Activated CD4-positive, alpha-beta T cell treated with anti-CD3 and anti-CD28 coated beads, Interleukin-2, amount 50 U/mL, for 1 hour (primary cell): Measurements from ENCODE around the gene WNT1.
A peak's percentile ranks its signal among the peaks of the same experiment; 100 is the strongest.

Experiments
- DNase-seq: peaks from one replicate; pipeline ENCODE4 v3.0.0-alpha.2; 2020

Gene WNT1

DNA sequence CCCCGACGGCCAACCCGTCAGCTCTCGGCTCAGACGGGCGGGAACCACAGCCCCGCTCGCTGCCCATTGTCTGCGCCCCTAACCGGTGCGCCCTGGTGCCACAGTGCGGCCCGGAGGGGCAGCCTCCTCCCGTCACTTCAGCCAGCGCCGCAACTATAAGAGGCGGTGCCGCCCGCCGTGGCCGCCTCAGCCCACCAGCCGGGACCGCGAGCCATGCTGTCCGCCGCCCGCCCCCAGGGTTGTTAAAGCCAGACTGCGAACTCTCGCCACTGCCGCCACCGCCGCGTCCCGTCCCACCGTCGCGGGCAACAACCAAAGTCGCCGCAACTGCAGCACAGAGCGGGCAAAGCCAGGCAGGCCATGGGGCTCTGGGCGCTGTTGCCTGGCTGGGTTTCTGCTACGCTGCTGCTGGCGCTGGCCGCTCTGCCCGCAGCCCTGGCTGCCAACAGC, at the start of gene WNT1:
Gene WNT1, plus strand, starts transcription at position 32 of the 450 bp plus-strand sequence. Its CDS starts 329 bp downstream, at position 361.
- no peak for DNase-seq

- DNase-seq, result no peak
Measured at GRCh38 chr12:48929551-48929950, 48.6 kb upstream of the WNT1 start.

GRCh38 chr12:48930475-48930874, 47.6 kb upstream of the WNT1 start:
- DNase-seq, result no peak

GRCh38 chr12:48932878-48933277, 45.2 kb upstream of the WNT1 start:
- DNase-seq, result no peak

DNA sequence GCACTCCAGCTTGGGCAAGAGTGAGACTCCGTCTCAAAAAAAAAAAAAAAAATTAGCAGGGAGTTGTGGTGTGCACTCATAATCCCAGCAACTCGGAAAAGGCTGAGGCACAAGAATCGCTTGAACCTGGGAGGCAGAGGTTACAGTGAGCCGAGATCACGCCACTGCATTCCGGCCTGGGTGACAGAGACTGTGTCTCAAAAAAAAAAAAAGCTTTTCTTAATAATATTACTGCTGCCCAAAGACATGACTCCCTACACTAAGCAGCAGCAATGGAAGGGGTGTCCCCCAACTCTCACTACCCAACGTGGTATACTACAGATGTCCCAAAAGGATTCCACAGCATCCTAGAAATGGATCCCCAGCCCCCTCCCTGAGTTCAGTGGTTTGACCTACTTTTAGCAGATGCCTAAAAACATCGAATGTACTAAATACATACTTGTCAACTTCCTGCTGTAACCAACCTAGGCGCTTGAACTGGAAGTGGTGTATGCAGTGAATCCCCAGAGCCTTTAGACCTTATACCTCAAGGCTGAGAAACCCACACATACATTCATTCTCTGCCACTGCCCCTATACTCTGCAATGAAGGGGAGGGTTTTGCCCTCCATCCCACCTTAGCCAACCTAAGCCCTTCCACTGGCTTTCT, 44.3 kb upstream of the WNT1 start:
- no peak for DNase-seq

DNA sequence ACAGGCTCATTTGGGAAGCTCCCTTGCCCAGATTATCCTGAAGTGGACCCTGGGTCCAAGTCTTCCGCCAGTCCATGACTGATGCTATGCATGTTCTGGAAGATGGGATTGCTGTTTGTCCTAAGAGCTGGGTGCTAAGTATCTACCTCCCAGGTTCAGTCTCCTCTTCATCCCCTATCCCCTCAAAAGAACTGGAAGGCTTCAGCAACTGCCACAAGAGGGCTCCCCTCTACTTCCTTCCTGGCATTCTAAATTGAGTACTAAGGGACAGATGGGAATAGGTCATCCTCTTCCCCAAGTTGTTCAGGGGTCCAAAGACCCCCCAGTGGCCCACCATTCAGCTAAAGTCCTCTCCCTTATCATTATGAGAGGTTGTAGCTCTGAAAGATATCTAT, 43.8 kb upstream of the WNT1 start:
- DNase-seq, result no peak

- peak; percentile 86 for DNase-seq
Measured at GRCh38 chr12:48936379-48936979, 41.6 kb upstream of the WNT1 start.

GRCh38 chr12:48937170-48937569, 41.0 kb upstream of the WNT1 start:
- no peak for DNase-seq

- no peak for DNase-seq
Measured at GRCh38 chr12:48938805-48939204, 39.3 kb upstream of the WNT1 start.

DNA sequence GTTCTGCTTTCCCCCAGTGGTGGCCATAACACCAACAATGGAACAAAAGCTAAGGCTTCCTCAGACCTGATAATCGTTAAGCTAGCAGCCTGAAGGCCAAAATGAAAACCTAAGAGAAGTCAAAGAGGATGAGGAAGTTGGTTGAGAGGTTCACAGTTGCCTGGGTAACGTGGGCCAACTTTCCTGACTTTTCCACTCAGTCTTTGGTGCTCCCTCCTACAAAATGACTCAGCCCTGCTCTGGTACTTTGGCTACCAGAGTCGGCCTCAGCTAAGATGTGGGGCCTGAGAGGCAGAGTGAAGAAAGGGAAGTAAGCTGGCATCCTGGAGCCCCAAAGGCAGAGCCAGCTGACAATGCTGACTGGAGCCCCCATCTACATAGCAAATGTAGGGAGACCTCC, 37.9 kb upstream of the WNT1 start:
- DNase-seq, result no peak

DNA sequence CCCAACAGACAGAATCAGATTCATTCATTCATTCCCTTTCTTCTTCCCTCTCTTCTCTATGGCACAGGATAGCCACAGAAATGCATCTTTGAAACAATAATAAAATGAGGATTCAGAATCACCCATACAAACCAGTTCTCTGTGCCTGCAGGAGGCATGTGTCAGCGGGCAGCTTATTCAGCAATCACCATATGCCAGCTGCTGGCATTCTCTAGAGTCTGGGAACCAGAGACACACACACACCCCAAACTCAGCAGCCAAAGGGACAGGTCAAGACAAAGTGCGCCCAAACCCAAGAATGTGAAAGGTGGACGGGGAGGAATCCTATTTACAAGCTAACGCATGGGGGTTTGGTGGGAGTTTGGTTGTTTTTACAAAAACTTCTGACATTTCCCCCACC, 34.9 kb upstream of the WNT1 start:
- no peak for DNase-seq

GRCh38 chr12:48946205-48946604, 31.9 kb upstream of the WNT1 start:
- no peak for DNase-seq

GRCh38 chr12:48946943-48947342, 31.2 kb upstream of the WNT1 start:
- DNase-seq, result no peak

- DNase-seq, result no peak
Measured at GRCh38 chr12:48947727-48948126, 30.4 kb upstream of the WNT1 start.

DNA sequence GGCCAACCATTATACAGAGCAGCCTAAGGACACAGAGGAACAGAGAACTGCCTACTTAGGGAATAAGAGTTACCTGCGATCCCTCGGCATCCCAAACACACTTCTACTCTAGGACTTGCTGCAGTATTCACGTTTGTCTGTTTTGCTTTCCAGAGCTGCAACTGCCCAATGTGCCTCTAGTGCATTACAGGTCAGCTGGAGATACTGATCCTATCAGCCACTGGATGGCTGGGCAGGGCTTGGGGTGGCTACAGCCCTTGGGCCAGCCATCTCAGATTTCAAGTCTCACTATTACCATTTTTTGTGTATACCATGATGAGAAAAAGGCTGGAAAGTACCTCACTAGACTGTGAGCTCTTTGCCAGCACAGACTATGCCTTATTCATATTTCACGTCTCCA, 25.4 kb upstream of the WNT1 start:
- DNase-seq, result no peak

DNA sequence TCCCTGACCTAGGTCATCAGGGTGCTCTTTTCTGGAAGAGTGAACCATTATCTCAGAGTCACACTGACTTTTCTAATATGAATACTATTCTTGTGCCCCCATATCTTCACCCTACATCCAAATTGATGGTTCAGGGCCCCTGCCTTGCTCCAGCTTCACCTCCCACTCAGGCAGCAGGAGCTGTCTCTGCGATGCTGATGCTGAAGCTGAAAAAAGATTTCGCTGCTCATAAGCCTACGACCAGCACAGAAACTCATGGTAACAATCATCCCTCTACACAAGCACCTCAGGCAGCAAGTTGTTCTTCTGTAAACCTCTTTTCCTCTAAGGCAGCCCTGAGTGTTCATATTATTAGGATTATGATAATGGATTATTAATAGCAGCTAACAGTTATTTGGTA, 24.1 kb upstream of the WNT1 start:
- no peak for DNase-seq

- DNase-seq, result no peak
Measured at GRCh38 chr12:48954841-48955501, 23.2 kb upstream of the WNT1 start.

DNA sequence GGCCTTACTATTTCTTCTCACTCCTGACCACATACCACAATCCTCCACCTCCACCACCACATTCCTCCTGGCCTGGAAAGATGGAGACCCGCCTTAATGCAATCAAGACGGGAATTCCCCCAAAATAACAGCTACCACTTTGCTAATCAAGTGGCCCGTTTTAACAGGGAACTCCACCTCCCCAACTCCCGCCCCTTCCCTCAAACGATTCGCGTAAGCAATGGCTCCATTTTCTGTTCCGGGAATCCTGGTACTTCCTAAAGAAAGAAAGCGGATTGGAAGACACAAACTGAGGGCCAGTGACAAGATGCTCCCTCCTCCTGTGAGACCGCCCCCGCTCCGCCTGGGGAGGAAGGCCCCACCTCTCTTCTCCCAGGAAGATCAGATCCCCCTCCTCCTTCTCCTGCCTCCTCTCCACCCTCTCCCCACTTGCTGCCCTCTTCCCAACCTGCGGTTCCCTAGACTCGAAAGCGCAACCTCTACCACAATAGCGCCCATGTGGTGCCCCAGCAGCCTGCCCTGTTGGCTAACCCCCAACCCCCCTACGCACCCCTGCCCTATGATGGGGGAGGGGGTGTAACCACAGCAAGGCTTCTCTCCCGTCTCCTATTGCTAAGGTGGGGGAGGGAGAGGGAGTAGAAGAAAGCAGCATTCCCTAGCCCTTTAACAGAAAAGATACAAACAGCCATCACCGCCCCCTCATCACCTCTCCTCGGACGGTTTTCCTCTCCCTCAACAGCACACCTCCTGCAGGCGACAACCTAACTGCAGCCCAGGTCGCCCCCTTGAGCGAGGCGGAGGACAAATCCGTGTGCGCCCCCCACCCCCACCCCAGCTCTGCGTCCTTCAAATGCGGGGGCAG, 21.6 kb upstream of the WNT1 start:
- no peak for DNase-seq

DNA sequence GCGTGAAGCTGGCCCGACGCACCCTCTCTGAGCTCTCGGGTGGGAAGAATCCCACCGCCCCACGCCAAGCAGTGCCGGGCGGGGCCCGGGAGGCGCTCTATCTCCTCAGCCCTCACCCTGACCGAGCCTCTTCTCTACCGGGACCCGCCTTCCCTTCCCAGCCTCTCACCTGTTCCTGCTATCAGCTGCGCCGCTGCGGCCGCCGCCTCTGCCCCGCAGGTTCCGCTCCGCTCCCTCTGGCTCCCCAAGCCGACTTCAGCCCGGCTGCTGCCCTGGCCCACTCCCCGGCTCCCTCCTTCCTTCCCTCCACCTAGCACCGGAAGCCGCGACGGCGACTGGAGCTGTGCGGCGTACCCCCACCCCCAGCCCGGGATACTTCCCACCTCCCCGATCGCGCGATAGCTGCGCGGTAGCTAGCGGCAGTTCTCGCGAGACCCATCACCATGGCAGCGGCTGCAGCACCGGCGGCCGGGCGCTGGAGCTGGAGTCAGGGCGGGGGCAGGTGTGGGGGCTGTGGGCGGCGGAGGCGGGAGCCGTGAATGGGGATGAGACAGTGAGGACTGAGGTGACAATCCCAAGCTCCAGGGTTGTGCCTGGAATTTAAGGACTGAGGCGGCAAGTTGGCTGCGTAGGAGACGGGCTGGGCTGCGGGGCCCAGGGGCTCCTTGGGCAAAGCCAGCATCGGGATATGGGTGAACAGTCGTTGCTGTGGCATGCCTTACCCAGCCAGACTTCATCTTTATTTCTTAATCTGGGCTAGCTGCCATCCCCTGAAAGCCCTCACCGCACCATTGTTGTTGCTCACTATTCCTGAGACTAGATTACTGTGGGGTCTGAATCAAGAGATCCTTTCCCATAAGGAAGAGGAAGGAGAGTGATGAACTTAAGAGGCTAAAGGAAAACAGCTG, 20.7 kb upstream of the WNT1 start, which contains the start of gene ARF3:
Gene ARF3, minus strand, starts transcription at position 347 of the 908 bp plus-strand sequence. CDS start 16,392 bp downstream, outside the sequence.
- peak; percentile 91 for DNase-seq

DNA sequence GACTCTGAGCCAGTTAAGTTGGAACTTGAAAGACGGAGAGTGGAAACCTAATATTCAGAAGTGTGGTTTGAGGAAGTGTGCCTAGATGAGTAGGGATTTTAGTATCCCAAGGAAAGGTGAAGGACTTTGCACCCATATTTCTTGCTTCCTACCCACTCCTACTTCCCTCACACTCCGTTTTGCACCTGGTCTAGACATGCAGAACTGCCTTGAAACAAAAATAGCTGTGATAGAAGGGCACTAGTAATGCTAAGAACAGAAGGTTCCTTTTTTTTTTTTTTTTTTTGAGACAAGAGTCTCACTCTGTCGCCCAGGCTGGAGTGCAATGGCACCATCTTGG, 20.1 kb upstream of the WNT1 start:
- no peak for DNase-seq

- no peak for DNase-seq
Measured at GRCh38 chr12:48960834-48961233, 17.3 kb upstream of the WNT1 start.

DNA sequence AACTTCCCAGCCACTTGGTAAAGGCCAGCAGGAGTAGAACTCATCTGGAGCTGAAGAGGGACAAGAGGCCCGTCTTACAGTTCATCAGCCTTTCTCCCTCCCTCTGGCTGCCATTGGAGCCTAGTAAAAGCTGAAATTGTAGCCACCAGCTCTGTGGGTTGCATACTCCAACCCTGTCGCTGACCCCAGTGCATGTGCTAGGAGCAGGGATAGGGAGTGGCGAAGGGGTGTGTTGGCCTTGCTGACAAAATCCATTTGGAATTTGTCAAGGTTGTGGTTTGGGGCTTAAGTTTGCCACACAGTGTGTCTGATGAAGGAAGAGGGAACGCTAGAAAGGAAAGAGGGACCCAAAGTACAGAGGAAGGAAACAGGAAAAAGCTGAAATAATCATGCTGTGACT, 16.8 kb upstream of the WNT1 start:
- DNase-seq, result no peak
